PC-3 (cell line): Measurements from ENCODE around the gene CANT1.

Experiments
- EZH2 ChIP-seq: fragments of 300-600 bp; sonication (generic); IDR thresholded peaks from one replicate; pipeline ENCODE4 v1.6.1; 2017; ENCODE audit warnings: antibody characterized with exemption, mild to moderate bottlenecking, low read length; ENCODE audit not compliant: unreplicated experiment
- EZH2phosphoT487 ChIP-seq: fragments of 300-600 bp; sonication (generic); IDR thresholded peaks from 2 replicates; pipeline ENCODE4 v1.6.1; 2018; ENCODE audit warnings: mild to moderate bottlenecking, antibody characterized with exemption, low read length, borderline replicate concordance
- TF ChIP-seq, protein P1 (sequence below): fragments of 300-600 bp; sonication (generic); conservative IDR thresholded peaks from 2 replicates; pipeline ENCODE4 v1.5.1; 2017; ENCODE audit warnings: antibody characterized with exemption, low read depth, mild to moderate bottlenecking, low read length

DNA sequence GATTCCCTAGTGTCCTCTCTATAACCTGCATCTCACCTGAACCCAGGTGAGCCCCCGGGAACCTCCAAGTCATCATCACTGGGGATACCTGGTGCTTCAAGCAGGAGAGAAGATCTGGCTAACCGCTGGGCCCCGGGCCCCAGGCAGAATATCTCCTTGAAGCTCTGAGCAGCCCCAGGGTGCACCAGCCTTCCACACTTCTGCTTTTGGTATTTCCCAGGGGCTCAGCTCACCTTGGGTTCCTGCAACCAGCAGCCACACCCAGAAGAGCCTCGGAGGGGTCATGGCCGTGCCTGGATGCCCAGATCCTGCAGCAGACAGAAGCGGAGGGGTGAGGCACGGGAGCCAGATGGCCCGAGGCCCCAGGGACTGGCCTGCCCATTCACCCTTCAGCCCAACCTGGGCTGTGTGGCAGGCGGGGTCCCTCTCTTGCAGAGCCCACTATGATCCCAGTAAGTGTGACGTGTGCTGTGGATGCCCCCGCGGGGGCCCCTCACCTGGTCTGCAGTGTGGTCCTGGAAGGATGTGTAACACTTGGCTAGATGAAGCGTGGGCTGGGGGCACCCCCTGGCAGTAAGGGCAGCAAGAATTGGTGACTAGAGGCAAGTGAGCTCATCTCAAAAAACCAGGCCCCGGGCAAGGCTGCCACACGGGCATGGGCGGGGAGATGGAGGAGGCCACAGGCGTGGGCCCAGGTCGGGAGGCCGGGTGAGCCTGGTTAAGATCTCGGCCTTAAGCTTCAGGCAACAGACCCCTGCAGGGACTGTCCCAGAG is 32.5 kb downstream of the CANT1 start:
- TF ChIP-seq EZH2 = no peak
- TF ChIP-seq, protein P1, sequence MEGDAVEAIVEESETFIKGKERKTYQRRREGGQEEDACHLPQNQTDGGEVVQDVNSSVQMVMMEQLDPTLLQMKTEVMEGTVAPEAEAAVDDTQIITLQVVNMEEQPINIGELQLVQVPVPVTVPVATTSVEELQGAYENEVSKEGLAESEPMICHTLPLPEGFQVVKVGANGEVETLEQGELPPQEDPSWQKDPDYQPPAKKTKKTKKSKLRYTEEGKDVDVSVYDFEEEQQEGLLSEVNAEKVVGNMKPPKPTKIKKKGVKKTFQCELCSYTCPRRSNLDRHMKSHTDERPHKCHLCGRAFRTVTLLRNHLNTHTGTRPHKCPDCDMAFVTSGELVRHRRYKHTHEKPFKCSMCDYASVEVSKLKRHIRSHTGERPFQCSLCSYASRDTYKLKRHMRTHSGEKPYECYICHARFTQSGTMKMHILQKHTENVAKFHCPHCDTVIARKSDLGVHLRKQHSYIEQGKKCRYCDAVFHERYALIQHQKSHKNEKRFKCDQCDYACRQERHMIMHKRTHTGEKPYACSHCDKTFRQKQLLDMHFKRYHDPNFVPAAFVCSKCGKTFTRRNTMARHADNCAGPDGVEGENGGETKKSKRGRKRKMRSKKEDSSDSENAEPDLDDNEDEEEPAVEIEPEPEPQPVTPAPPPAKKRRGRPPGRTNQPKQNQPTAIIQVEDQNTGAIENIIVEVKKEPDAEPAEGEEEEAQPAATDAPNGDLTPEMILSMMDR = no peak
- TF ChIP-seq EZH2phosphoT487 = no peak
